ENCODE data around the gene MRPL27.

- TF ChIP-seq, protein P1, sequence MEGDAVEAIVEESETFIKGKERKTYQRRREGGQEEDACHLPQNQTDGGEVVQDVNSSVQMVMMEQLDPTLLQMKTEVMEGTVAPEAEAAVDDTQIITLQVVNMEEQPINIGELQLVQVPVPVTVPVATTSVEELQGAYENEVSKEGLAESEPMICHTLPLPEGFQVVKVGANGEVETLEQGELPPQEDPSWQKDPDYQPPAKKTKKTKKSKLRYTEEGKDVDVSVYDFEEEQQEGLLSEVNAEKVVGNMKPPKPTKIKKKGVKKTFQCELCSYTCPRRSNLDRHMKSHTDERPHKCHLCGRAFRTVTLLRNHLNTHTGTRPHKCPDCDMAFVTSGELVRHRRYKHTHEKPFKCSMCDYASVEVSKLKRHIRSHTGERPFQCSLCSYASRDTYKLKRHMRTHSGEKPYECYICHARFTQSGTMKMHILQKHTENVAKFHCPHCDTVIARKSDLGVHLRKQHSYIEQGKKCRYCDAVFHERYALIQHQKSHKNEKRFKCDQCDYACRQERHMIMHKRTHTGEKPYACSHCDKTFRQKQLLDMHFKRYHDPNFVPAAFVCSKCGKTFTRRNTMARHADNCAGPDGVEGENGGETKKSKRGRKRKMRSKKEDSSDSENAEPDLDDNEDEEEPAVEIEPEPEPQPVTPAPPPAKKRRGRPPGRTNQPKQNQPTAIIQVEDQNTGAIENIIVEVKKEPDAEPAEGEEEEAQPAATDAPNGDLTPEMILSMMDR (conservative IDR thresholded peaks at IDR 0.05 in 1 of 2, IDR thresholded peaks at IDR 0.05 in 1 of 2; ENCODE audit: extremely low read depth in 1 of 2, insufficient read depth in 1 of 2, low read depth in 1 of 2, low read length in 2 of 2) = no peak
- TF ChIP-seq EZH2 (IDR thresholded peaks at IDR 0.05; ENCODE audit: borderline replicate concordance, low read length) = no peak
Observed at GRCh38 chr17:50330151-50330775, 42.7 kb downstream of the MRPL27 start.

Measured in mammary epithelial cell (primary cell).